ENCODE results near the gene ZNF862.
"Not testable (repeated sequence)": the region's sequence is repeated elsewhere in the genome, so short reads cannot be mapped to it uniquely, and the experiment has no call there.

ZNF862 gene

DNA sequence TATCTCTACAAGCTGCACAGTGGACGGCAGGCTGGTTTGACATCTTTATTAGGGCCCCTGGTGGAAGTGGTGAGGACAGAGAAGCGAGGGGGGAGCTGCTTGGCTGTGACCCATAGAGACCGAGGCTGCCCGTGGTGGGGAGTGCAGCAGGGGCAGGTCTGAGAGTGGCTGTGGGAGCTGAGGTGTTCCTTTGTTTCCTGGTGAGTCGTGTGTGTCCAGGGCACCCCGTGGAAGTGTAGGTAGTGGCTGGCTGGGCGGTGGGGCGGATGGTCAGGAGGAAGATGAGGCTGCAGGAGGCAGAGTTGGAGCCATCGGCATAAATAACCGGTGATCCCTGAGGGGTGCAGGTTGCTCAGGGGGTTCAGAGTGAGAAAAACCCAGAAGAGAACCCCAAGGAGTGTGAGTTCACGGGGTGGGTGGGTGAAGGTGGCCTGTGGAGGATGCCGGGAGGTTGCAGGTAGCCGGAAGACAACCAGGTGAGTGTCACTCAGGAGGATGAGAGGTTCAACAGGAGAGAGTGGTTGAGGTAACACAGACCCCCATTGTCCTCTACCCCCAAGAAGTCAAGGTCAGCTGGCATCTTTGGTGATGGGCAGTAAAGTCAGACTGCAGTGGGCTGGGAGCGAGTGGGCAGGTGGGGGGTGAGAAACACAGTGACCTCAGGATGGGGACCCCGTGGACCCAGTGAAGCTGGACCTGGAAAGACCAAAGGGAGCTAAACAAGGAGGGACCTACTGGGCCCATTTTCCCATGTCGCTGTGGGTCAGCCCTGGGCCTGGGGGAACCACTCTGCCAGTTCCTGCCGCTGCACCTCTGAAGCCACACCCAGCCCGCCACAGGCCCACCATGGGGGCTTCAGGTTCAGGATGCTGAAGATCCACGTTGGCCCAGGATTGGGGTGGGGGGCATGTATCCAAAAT, 43.4 kb downstream of the ZNF862 start:
- no peak for DNase-seq (ENCODE audit: low spot score)

DNA sequence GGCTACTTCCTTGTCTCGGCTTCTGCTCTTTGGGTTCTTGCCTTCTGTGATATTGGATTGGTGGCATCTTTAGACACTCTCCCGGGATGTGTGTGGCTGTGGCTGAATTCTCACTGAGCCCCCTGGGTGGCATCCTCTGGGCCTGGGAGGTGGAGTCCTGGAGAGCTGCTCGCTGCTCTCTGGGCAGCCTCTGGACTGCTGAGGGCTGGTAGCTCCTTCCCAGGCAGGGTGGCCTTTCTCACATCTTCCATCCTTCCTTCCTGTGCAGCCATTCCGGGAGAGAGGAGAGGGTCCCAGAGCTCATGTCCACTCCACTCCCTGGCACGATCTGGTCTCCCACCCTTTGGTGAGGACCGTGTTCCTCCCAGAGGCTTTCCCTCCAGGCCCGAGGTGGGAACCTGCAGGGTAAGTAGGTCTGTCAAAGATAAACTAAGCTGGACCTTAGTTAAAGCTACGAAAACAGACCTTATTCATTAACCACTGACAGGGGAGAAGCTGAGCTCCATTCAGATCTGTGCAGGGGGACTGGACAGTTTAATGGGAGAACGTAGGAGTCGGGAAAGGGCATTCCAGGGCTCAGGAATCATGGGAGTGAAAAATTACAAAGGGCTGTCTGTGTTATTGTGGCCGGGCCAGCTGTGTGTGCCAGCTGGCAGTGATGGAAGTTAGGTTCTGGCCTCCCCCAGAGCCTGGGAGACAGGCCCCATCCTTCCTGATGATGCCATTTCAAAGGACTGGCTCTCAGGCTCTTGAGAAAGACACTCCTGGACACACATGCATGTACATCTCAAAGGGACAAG, 44.3 kb downstream of the ZNF862 start:
- no peak for DNase-seq (ENCODE audit: low spot score)

GRCh38 chr7:149883048-149883438, 44.9 kb downstream of the ZNF862 start:
- no peak for DNase-seq (ENCODE audit: low spot score)

- DNase-seq (ENCODE audit: low spot score), result peak; percentile 39
These were observed 45.3 kb downstream of the ZNF862 start for GRCh38 chr7:149883452-149883861.

DNA sequence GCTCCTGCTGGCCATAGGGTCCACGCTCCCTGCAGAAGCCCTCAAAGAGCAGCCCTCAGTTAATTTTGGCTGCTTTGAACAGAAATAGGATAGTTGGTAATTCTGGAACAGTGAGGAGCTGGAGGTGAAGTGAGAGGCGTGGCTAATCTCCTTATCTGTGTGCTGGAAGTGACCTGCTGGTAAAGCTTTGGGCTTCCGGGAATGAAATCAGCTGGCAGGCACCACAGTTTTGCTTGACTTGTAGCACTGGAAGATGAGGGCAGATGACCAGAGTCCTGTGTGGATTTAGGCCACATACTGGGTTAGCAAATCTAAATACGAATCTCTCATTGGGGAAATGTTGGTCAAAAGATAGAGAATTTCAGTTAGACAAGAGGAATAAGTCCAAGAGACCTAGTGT, 45.8 kb downstream of the ZNF862 start:
- no peak for DNase-seq (ENCODE audit: low spot score)

DNA sequence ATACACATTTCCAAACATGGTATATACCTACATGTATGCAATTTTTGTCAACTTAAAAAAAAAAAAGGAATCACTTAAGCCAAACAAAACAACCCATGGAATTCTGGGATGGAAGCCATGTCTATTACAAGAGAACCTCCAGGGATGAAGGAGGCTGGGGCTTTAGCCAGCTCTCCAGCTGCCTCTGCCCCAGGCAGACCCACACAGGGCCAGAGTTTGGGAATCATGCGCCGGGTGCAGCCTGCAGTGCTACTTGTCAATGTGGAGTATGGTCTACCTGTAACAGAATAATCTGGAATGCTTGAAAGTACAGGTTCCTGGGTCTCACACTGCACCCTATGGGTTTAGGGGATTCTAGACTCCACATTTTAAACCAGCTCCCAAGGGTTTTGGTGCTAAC, 46.4 kb downstream of the ZNF862 start:
- DNase-seq (ENCODE audit: low spot score), result no peak

GRCh38 chr7:149885191-149886017, 47.2 kb downstream of the ZNF862 start:
- DNase-seq (ENCODE audit: low spot score), result no peak

- DNase-seq (ENCODE audit: low spot score), result no peak
These were observed 47.8 kb downstream of the ZNF862 start for GRCh38 chr7:149886018-149886415.

GRCh38 chr7:149887311-149887710, 49.1 kb downstream of the ZNF862 start:
- DNase-seq (ENCODE audit: low spot score), result no peak

DNA sequence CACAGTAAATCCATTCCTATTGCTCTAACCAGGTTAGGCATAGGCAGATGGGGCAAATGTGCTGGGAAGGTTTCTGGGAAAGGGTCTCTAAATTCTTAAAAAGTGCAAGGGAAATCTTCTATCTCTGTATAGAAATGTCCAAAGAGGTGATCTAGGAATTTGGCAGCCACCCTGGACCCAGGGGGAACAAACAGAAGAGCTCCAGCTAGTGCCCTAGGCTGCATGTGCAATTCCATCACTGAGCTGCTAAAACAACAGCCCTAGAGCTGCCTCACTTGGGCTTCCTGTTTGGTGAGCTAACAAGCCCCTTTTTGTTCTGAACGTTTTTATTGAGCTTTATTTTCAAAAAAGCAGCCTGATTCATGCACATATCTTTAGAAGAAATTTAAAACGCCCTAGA, 52.5 kb downstream of the ZNF862 start:
- DNase-seq (ENCODE audit: low spot score), result not testable (repeated sequence)

DNA sequence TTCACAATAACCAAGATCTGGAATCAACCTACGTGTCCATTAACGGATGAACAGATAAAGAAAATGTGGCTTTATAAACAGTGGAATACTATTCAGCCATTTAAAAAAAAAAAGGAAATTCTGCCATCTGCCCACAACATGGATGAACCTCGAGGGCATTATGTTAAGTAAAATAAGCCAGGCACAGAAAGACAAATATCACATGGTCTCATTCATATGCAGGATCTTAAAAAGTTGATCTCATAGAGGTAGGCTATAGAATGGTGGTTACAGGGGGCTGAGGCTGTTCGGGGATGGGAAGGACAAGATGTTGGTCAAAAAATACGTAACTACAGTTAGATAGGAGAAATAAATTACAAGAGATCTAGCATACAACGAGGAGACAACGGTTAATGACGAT, 56.8 kb downstream of the ZNF862 start:
- DNase-seq (ENCODE audit: low spot score), result not testable (repeated sequence)

DNA sequence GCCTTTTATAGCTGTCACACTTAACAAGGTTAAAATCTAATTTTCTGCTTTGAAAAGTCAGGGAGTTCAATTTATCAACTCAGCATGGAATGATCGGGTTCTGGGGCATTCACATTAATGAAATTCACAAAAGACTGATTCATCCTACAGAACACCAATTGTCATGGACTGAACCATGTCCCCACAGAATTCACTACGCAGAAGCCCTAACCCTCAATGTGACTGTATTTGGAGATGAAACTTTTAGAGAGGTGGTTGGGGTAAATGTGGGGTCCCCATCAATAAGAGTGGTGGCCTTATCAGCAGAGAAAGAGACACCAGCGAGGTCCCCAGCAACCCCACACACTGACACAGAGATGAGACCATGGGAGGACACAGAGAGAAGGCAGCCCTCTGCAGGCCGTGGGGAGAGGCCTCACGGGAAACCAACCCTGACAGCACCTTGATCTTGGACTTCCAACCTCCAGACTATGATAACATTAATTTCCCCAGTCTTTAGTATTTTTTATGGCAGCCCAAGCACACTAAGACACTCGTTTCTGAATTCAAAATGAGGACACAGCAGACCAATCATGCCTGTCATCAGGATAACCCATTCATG, 69.7 kb downstream of the ZNF862 start:
- DNase-seq (ENCODE audit: low spot score), result not testable (repeated sequence)

GRCh38 chr7:149910219-149910618, 72.0 kb downstream of the ZNF862 start:
- not testable (repeated sequence) for DNase-seq (ENCODE audit: low spot score)

DNA sequence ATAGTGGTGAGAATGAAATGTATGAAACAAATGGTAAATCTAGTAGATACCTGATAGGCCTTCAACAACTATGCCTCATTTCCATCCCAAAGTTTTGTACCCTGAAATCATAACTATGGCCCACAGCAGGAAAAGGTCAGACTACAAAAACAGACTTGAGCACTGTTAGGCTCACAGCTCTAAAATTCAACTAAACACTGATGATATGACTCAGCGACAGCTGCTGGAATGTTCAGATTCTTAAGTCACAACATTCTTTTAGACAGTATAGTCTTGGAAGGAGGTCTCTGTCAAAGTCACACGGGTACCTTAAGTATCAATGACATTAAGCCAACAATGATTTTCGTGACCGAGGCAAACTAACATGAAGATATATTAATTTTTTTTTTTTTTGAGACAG, 74.0 kb downstream of the ZNF862 start:
- not testable (repeated sequence) for DNase-seq (ENCODE audit: low spot score)
